Right cardiac atrium (tissue), 5 donors: ENCODE measurements around the gene KANSL1. TPM values are rescaled to one million over a fixed set of nuclear protein-coding genes. Genes with fewer than 3 reads are reported as not detected.
"Not testable (repeated sequence)": the region's sequence is repeated elsewhere in the genome, so short reads cannot be mapped to it uniquely, and the experiment has no call there.

ENCODE experiments used
- ATAC-seq, 2 donors: fragments of 200-7000 bp; cut with Tn5 transposase; one replicate each; pipeline versions ENCODE4 v1.8.0 to v1.9.1; 2020; ENCODE audit warnings: moderate library complexity in 2 of 2, mild to moderate bottlenecking in 1 of 2
- DNase-seq, 3 donors: peaks; one replicate each; pipeline ENCODE4 v3.0.0-alpha.2; 2020
- H3K27ac ChIP-seq: one replicate; pipeline ENCODE4 v1.5.1; 2013; ENCODE audit warnings: mild to moderate bottlenecking, low read length, control low read depth, moderate library complexity
- H3K27me3 ChIP-seq: one replicate; pipeline ENCODE4 v1.6.1; 2013; ENCODE audit not compliant: control insufficient read depth, insufficient read depth
- H3K4me1 ChIP-seq: one replicate; pipeline ENCODE4 v1.6.1; 2013; ENCODE audit warnings: low read length; ENCODE audit not compliant: control insufficient read depth, insufficient read depth
- H3K4me3 ChIP-seq: one replicate; pipeline ENCODE4 v1.5.1; 2013; ENCODE audit warnings: low read length, control low read depth
- H3K9me3 ChIP-seq: one replicate; pipeline ENCODE4 v1.6.1; 2013; ENCODE audit warnings: low read length; ENCODE audit not compliant: control insufficient read depth
- WGBS: extraction: QIAGEN DNeasy Blood & Tissue Kit; methylation state at CpG from one replicate; pipeline ENCODE4 v1.1.7; 2013; 5-methylcytosine and 5-hydroxymethylcytosine counted together
- intact Hi-C, 4 donors: fragments of 100-400 bp; cut with DNase I; formaldehyde crosslinking; loops; one replicate each; pipeline versions ENCODE4 v1.11.0 to v1.14.0; 2022 to 2023
- polyA plus RNA-seq: library from polyadenylated mRNA; stranded (reverse); fragments of 200-250 nt; gene quantifications from one replicate; pipeline ENCODE4 v1.2.3, GENCODE V29; 2013
- total RNA-seq, 4 donors: library from RNA; stranded (reverse); fragmentation: NEBNext Ultra II Directional; extraction: Animal tissue kit (Norgen Biotek cat#: 25700); gene quantifications; one replicate each; pipeline ENCODE4 v1.2.1, GENCODE V29; 2021
- donor health status: healthy with polysubstance abuse.
- donor health status: DM: no; HTN: yes; CAD: no.
- donor health status: DM: no; HTN: no; CAD: no.
- donor health status: DM: no; HTN: yes; CAD: no; lungs with severe emphysema.
- donor health status: DM: yes; HTN: yes; CAD: no.

The KANSL1 gene
- total and polyA plus RNA-seq, 5 donors: 15.9 to 53.8 (median 38.2) TPM

DNA sequence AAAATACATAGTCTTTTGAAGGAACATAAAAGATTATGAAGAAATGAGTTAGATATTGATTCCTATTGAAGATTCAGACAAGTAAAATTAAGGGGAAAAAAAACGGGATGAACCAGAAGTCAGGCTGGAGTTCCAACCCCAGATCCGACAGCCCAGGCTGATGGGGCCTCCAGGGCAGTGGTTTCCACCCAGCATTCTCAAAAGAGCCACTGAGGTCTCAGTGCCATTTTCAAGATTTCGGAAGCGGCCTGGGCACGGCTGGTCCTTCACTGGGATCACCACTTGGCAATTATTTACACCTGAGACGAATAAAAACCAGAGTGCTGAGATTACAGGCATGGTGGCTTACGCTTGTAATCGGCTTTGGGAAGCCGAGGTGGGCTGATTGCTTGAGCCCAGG lies 184.6 kb downstream of the KANSL1 start:
- 93% methylated on average over 9 of the region's 9 CpGs for WGBS
- Histone ChIP-seq H3K4me1 (no peaks in the 10 kb centered on the region), H3K4me3 (no peak overlapping the region), H3K9me3 (no peaks in the 10 kb centered on the region), H3K27me3 (no peaks in the 10 kb centered on the region), H3K27ac (no peak overlapping the region)
- no peak for ATAC-seq
- intact Hi-C loops: loop anchor here in 1 of 4 donors (10.0 kb wide), 1 partner anchor 276 kb away; no protein-coding TSS in a partner anchor
- DNase-seq: no peak

- no peak for ATAC-seq
- intact Hi-C loops: loop anchor here in 1 of 4 donors (10.0 kb wide), 1 partner anchor 277 kb away; no protein-coding TSS in a partner anchor
- no peaks in the 10 kb centered on the region for H3K27me3 ChIP-seq
Observed at GRCh38 chr17:46007461-46007965, 185.7 kb downstream of the KANSL1 start.

GRCh38 chr17:46006082-46006481 lies 187.1 kb downstream of the KANSL1 start:
- not testable (repeated sequence) for ATAC-seq, H3K27ac ChIP-seq, H3K4me3 ChIP-seq, H3K27me3 ChIP-seq, H3K4me1 ChIP-seq, H3K9me3 ChIP-seq, DNase-seq
- intact Hi-C loops: loop anchor here in 1 of 4 donors (10.0 kb wide), 1 partner anchor 279 kb away; no protein-coding TSS in a partner anchor
- 91% methylated on average over 1 of the region's 1 CpG for WGBS

More at GRCh38 chr17:46007461-46007965, 185.7 kb downstream of the KANSL1 start:
- H3K4me3 ChIP-seq: no peak overlapping the region
- 60% methylated on average over 2 of the region's 2 CpGs for WGBS
- DNase-seq: no peak
- H3K4me1 ChIP-seq: no peaks in the 10 kb centered on the region
- no peak overlapping the region for H3K27ac ChIP-seq
- H3K9me3 ChIP-seq: no peaks in the 10 kb centered on the region

DNA sequence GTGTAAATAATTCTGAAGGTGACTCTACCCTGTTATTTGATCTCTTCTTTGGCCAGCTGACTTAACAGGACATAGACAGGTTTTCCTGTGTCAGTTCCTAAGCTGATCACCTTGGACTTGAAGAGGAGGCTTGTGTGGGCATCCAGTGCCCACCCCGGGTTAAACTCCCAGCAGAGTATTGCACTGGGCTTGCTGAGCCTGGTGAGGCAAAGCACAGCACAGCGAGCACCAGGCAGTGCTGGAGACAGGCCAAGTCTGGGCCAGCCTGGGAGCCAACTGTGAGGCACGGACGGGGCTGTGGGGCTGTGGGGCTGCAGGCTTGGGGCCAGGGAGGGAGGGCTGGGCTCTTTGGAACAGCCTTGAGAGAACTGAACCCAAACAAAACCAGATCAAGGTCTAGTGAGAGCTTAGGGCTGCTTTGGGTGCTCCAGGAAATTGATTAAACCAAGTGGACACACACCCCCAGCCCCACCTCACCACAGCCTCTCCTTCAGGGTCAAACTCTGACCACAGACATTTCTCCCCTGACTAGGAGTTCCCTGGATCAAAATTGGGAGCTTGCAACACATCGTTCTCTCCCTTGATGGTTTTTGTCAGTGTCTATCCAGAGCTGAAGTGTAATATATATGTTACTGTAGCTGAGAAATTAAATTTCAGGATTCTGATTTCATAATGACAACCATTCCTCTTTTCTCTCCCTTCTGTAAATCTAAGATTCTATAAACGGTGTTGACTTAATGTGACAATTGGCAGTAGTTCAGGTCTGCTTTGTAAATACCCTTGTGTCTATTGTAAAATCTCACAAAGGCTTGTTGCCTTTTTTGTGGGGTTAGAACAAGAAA lies 189.1 kb downstream of the KANSL1 start:
- Histone ChIP-seq H3K4me3 (no peak overlapping the region), H3K27me3 (no peaks in the 10 kb centered on the region), H3K9me3 (no peaks in the 10 kb centered on the region), H3K27ac (no peak overlapping the region), H3K4me1 (no peaks in the 10 kb centered on the region)
- ATAC-seq: peak; percentile 36 to 43
- intact Hi-C loops: loop anchor here (2.0 to 10.0 kb wide), 3 partner anchors 208 to 281 kb away; no protein-coding TSS in a partner anchor
- peak; percentile 39 to 81 (median 73) for DNase-seq
- WGBS: 40% methylated on average over 6 of the region's 6 CpGs

GRCh38 chr17:46002973-46003316 lies 190.3 kb downstream of the KANSL1 start:
- Histone ChIP-seq H3K4me3 (no peak overlapping the region), H3K27me3 (no peaks in the 10 kb centered on the region), H3K9me3 (no peaks in the 10 kb centered on the region), H3K4me1 (no peaks in the 10 kb centered on the region), H3K27ac (no peak overlapping the region)
- no peak for DNase-seq
- intact Hi-C loops: loop anchor here (2.0 to 10.0 kb wide), 3 partner anchors 209 to 282 kb away; no protein-coding TSS in a partner anchor
- no peak for ATAC-seq
- WGBS: 66% methylated on average over 7 of the region's 7 CpGs

DNA sequence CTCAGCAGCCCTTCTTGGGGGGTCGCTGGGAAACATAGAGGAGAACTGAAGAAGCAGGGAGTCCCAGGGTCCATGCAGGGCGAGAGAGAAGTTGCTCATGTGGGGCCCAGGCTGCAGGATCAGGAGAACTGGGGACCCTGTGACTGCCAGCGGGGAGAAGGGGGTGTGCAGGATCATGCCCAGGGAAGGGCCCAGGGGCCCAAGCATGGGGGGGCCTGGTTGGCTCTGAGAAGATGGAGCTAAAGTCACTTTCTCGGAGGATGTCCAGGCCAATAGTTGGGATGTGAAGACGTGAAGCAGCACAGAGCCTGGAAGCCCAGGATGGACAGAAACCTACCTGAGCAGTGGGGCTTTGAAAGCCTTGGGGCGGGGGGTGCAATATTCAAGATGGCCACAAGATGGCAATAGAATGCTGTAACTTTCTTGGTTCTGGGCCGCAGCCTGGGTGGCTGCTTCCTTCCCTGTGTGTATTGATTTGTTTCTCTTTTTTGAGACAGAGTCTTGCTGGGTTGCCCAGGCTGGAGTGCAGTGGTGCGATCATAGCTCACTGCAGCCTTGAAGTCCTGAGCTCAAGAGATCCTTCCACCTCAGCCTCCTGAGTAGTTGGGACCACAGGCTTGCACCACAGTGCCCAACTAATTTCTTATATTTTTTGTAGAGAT lies 190.8 kb downstream of the KANSL1 start:
- DNase-seq: peak; percentile 48 to 81 (median 73)
- H3K4me1 ChIP-seq: no peaks in the 10 kb centered on the region
- no peaks in the 10 kb centered on the region for H3K9me3 ChIP-seq
- WGBS: 24% methylated on average over 8 of the region's 8 CpGs
- no peak overlapping the region for H3K4me3 ChIP-seq
- no peaks in the 10 kb centered on the region for H3K27me3 ChIP-seq
- intact Hi-C loops: loop anchor here (2.0 to 10.0 kb wide), 3 partner anchors 210 to 282 kb away; no protein-coding TSS in a partner anchor
- H3K27ac ChIP-seq: no peak overlapping the region
- ATAC-seq: peak; percentile 73 to 82

- H3K27me3 ChIP-seq: no peaks in the 10 kb centered on the region
- no peaks in the 10 kb centered on the region for H3K4me1 ChIP-seq
- no peak overlapping the region for H3K27ac ChIP-seq
- no peak overlapping the region for H3K4me3 ChIP-seq
- ATAC-seq: peak in 1 of 2 donors; percentile 11
- WGBS: 68% methylated on average over 13 of the region's 13 CpGs
- intact Hi-C loops: loop anchor here (2.0 to 10.0 kb wide), 3 partner anchors 211 to 283 kb away; no protein-coding TSS in a partner anchor
- no peaks in the 10 kb centered on the region for H3K9me3 ChIP-seq
- no peak for DNase-seq
Observed at GRCh38 chr17:46001390-46002310, 191.6 kb downstream of the KANSL1 start.

- Histone ChIP-seq H3K27me3 (no peaks in the 10 kb centered on the region), H3K4me3 (no peak overlapping the region), H3K4me1 (no peaks in the 10 kb centered on the region), H3K9me3 (no peaks in the 10 kb centered on the region), H3K27ac (no peak overlapping the region)
- 66% methylated on average over 2 of the region's 2 CpGs for WGBS
- ATAC-seq: no peak
- intact Hi-C loops: loop anchor here in 3 of 4 donors (5.0 to 10.0 kb wide), 2 partner anchors 212 to 284 kb away; no protein-coding TSS in a partner anchor
- DNase-seq: no peak
Observed at GRCh38 chr17:46000757-46001156, 192.5 kb downstream of the KANSL1 start.

DNA sequence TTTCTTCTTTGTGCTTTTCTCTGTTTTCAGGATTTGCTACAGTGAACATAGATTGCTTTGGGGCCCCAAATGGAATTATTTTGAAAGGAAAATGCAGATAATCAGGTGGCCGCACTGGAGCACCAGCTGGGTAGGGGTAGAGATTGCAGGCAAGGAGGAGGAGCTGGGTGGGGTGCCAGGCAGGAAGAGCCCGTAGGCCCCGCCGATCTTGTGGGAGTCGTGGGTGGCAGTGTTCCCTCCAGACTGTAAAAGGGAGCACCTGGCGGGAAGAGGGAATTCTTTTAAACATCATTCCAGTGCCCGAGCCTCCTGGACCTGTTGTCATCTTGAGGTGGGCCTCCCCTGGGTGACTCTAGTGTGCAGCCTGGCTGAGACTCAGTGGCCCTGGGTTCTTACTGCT lies 192.9 kb downstream of the KANSL1 start:
- ATAC-seq (no peak), DNase-seq (no peak)
- Histone ChIP-seq H3K9me3 (no peaks in the 10 kb centered on the region), H3K4me1 (no peaks in the 10 kb centered on the region), H3K27ac (no peak overlapping the region), H3K27me3 (no peaks in the 10 kb centered on the region), H3K4me3 (no peak overlapping the region)
- intact Hi-C loops: loop anchor here in 3 of 4 donors (5.0 to 10.0 kb wide), 2 partner anchors 212 to 285 kb away; no protein-coding TSS in a partner anchor
- 68% methylated on average over 7 of the region's 7 CpGs for WGBS

- Histone ChIP-seq H3K4me3 (no peak overlapping the region), H3K4me1 (no peaks in the 10 kb centered on the region), H3K27ac (no peak overlapping the region), H3K27me3 (no peaks in the 10 kb centered on the region), H3K9me3 (no peaks in the 10 kb centered on the region)
- no peak for ATAC-seq
- intact Hi-C loops: loop anchor here in 3 of 4 donors (5.0 to 10.0 kb wide), 2 partner anchors 212 to 285 kb away; no protein-coding TSS in a partner anchor
- 79% methylated on average over 9 of the region's 9 CpGs for WGBS
- DNase-seq: no peak
Observed at GRCh38 chr17:45999900-46000290, 193.3 kb downstream of the KANSL1 start.
